ENCODE results near the gene SMARCD1. TPM values are rescaled to one million over a fixed set of nuclear protein-coding genes. Genes with fewer than 3 reads are reported as not detected.
"Not testable (repeated sequence)": the region's sequence is repeated elsewhere in the genome, so short reads cannot be mapped to it uniquely, and the experiment has no call there.

Gene SMARCD1
- total and polyA plus RNA-seq, 2 experiments from 2014 or later, result 124 to 287 TPM

- Mint-ChIP-seq H3K27me3 (ENCODE audit: insufficient read depth, low read depth, poor library complexity) (no peaks in the 10 kb centered on the region), H3K27ac (no peak overlapping the region), H3K36me3 (ENCODE audit: low read depth) (peaks cover 9% of the 10 kb centered on the region; the same call in 2 of the 3 replicates), H3K9me3 (no peaks in the 10 kb centered on the region), H3K4me3 (no peak overlapping the region), H3K4me1 (no peaks in the 10 kb centered on the region)
- H3K4me1 ChIP-seq (ENCODE audit: insufficient read depth), result no peaks in the 10 kb centered on the region; the same call in 1 of the 2 replicates
- no peak overlapping the region for H3K27ac ChIP-seq (ENCODE audit: low read depth)
- TF ChIP-seq REST (IDR thresholded peaks at IDR 0.05; ENCODE audit: unreplicated experiment) (no peak), JUNB (IDR thresholded peaks at IDR 0.05; ENCODE audit: unreplicated experiment) (no peak), STAT1 (IDR thresholded peaks at IDR 0.05; ENCODE audit: unreplicated experiment) (no peak), CREB1 (CRISPR knock-in tag; IDR thresholded peaks at IDR 0.05; ENCODE audit: low read depth) (no peak), ETS1 (IDR thresholded peaks at IDR 0.05) (no peak), CTCF (conservative IDR thresholded peaks at IDR 0.05; ENCODE audit: low read depth in 2 of 2) (no peak), ZNF331 (CRISPR knock-in tag; IDR thresholded peaks at IDR 0.05; ENCODE audit: low read depth) (no peak), ZNF114 (CRISPR knock-in tag; IDR thresholded peaks at IDR 0.05) (no peak), NANOG (IDR thresholded peaks at IDR 0.05; ENCODE audit: borderline replicate concordance) (no peak), ZNF462 (CRISPR knock-in tag; IDR thresholded peaks at IDR 0.05) (no peak)
- H3F3A ChIP-seq (replicated peaks; ENCODE audit: low read depth), result no peaks in the 10 kb centered on the region
- DNase-seq (ENCODE audit: low spot score), result no peak
- peaks cover 58% of the 10 kb centered on the region for H3K79me2 ChIP-seq (replicated peaks; ENCODE audit: insufficient read depth)
- H3K4me3 ChIP-seq, result no peak overlapping the region
- H3K4me2 ChIP-seq, result no peak overlapping the region
- no peak overlapping the region for H2AFZ ChIP-seq
- H4K20me1 ChIP-seq (replicated peaks; ENCODE audit: insufficient read depth), result peaks cover 15% of the 10 kb centered on the region
- H3K36me3 ChIP-seq (ENCODE audit: insufficient read depth), result no peaks in the 10 kb centered on the region
- no peaks in the 10 kb centered on the region for H3K27me3 ChIP-seq (ENCODE audit: insufficient read depth)
- H3K9me2 ChIP-seq (ENCODE audit: insufficient read depth), result no peaks in the 10 kb centered on the region
- ATAC-seq, result no peak
Measured at GRCh38 chr12:50147281-50147680, 62.1 kb downstream of the SMARCD1 start.

- not testable (repeated sequence) for DNase-seq (ENCODE audit: low spot score); H3K4me1 ChIP-seq (ENCODE audit: insufficient read depth); H3K4me3 Mint-ChIP-seq; H3K36me3 Mint-ChIP-seq (ENCODE audit: low read depth); H3K27ac Mint-ChIP-seq; H3K27ac ChIP-seq (ENCODE audit: low read depth); H3K27me3 Mint-ChIP-seq (ENCODE audit: insufficient read depth, low read depth, poor library complexity); H3K4me1 Mint-ChIP-seq; H3K36me3 ChIP-seq (ENCODE audit: insufficient read depth); H3K4me3 ChIP-seq; H3K4me2 ChIP-seq; ATAC-seq; H3F3A ChIP-seq (replicated peaks; ENCODE audit: low read depth); H3K9me2 ChIP-seq (ENCODE audit: insufficient read depth); H3K27me3 ChIP-seq (ENCODE audit: insufficient read depth); H3K9me3 Mint-ChIP-seq; H2AFZ ChIP-seq
- peaks cover 65% of the 10 kb centered on the region for H3K79me2 ChIP-seq (replicated peaks; ENCODE audit: insufficient read depth)
- peaks cover 14% of the 10 kb centered on the region for H4K20me1 ChIP-seq (replicated peaks; ENCODE audit: insufficient read depth)
Measured at GRCh38 chr12:50148011-50148410, 62.9 kb downstream of the SMARCD1 start.
